ENCODE results near the gene GLCE. TPM values are rescaled to one million over a fixed set of nuclear protein-coding genes. Genes with fewer than 3 reads are reported as not detected.

The GLCE gene
- total RNA-seq, 4 donors from 2014 or later = 10.7 to 24.5 (median 16.2) TPM

DNA sequence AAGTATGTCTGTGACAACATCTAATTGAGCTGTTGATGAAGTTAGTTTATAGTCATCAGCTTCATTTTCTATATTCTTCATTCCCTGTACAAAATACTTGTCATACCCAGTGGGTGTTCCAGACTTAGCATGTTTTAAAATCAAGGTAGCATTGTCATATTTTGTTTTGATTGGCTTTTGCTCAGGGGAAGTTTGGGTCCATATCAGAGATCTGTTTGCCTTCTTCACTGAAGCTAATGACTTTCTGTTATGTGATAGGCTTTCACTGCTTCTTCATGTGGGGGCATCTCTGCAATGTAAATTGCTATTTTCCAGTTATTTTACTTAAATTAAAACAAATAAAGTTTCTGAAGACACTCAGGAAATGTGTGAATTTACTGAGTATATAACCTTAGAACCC, 15.1 kb downstream of the GLCE start:
- TF ChIP-seq, protein P1, sequence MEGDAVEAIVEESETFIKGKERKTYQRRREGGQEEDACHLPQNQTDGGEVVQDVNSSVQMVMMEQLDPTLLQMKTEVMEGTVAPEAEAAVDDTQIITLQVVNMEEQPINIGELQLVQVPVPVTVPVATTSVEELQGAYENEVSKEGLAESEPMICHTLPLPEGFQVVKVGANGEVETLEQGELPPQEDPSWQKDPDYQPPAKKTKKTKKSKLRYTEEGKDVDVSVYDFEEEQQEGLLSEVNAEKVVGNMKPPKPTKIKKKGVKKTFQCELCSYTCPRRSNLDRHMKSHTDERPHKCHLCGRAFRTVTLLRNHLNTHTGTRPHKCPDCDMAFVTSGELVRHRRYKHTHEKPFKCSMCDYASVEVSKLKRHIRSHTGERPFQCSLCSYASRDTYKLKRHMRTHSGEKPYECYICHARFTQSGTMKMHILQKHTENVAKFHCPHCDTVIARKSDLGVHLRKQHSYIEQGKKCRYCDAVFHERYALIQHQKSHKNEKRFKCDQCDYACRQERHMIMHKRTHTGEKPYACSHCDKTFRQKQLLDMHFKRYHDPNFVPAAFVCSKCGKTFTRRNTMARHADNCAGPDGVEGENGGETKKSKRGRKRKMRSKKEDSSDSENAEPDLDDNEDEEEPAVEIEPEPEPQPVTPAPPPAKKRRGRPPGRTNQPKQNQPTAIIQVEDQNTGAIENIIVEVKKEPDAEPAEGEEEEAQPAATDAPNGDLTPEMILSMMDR (IDR thresholded peaks at IDR 0.05; ENCODE audit: low read depth) = no peak

GRCh38 chr15:69181424-69181823, 21.0 kb downstream of the GLCE start:
- TF ChIP-seq, protein P1 (IDR thresholded peaks at IDR 0.05; ENCODE audit: low read depth) = no peak

DNA sequence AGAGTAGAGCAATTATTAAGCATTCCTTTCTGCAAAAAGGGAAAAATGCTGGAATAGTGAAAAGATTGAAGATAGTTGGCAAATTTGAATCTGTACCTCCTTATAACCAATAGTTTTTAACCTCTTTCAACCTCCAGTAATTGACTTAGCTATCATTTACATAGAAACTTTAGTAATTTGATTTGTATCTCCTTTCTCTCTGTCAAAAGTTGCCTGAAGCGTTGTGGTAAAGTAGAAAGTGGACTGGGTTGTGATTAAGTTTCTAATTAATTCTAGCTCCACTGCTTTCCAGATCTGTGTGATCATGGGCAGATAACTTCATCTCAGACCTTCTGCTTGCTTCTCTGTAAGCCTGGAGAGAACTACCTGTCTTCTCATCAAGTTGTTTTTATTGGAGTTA, 24.8 kb downstream of the GLCE start:
- TF ChIP-seq, protein P1 (IDR thresholded peaks at IDR 0.05; ENCODE audit: low read depth) = no peak

GRCh38 chr15:69185706-69186105, 25.3 kb downstream of the GLCE start:
- TF ChIP-seq, protein P1 (IDR thresholded peaks at IDR 0.05; ENCODE audit: low read depth) = no peak

DNA sequence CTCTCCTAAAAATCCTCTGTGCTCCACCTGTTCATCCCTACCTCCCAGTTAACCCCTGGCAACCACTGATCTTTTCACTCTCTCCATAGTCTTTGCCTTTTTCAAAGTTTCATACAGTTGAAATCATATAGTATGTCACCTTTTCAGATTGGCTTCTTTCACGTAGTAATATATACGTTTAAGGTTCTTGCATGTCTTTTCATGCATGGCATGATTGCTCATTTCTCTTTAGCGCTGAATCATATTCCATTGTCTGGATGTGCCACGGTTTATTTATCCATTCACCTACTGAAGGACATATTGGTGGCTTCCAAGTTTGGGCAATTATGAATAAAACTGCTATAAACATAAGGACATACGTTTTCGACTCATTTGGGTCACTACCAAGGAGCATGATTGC, 28.7 kb downstream of the GLCE start:
- TF ChIP-seq, protein P1 (IDR thresholded peaks at IDR 0.05; ENCODE audit: low read depth) = no peak

DNA sequence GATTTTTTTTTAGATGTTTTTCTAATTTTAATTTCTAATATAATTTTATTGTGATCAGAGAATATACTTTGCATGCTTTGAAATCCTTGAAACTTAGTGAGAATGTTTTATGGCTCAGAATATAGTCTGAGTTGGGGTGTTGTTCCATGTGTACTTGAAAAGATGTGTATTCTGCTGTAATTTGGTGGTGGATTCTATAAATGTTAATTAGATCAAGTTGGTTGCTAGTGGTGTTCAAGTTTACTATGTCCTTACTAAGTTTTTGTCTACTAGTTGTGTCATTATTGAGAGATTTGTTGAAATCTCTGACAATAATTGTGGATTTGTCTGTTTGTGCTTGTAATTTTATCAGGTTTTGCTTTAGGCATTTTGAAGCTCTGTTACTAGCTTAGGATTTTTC, 29.7 kb downstream of the GLCE start:
- TF ChIP-seq, protein P1 (IDR thresholded peaks at IDR 0.05; ENCODE audit: low read depth) = no peak

GRCh38 chr15:69190504-69190903, 30.1 kb downstream of the GLCE start:
- TF ChIP-seq, protein P1 (IDR thresholded peaks at IDR 0.05; ENCODE audit: low read depth) = no peak
